ENCODE results near the gene RSAD2.

- TF ChIP-seq FOXM1 (IDR thresholded peaks at IDR 0.05; ENCODE audit: low read depth) (no peak), FOXM1 (CRISPR knock-in tag; IDR thresholded peaks at IDR 0.05; ENCODE audit: low read depth) (no peak), RBM39 (optimal IDR thresholded peaks at IDR 0.05; ENCODE audit: low read depth, low read length) (no peak), KLF1 (tag; IDR thresholded peaks at IDR 0.05) (no peak), SNRNP70 (optimal IDR thresholded peaks at IDR 0.05; ENCODE audit: low read depth, low read length) (no peak), TAF15 (IDR thresholded peaks at IDR 0.05; ENCODE audit: low read depth, low read length) (no peak), SPI1 (IDR thresholded peaks at IDR 0.05; ENCODE audit: borderline replicate concordance, low read depth, low read length) (no peak), YY1 (IDR thresholded peaks at IDR 0.05; ENCODE audit: borderline replicate concordance in 1 of 3, control insufficient read depth in 1 of 3, extremely low read depth in 1 of 3, insufficient read depth in 3 of 3, insufficient read length in 1 of 3, insufficient replicate concordance in 2 of 3, low read depth in 1 of 3, low read length in 2 of 3) (no peak), NFE2L1 (tag; IDR thresholded peaks at IDR 0.05; ENCODE audit: borderline replicate concordance, low read depth) (no peak)
- TF ChIP-seq, protein P1, sequence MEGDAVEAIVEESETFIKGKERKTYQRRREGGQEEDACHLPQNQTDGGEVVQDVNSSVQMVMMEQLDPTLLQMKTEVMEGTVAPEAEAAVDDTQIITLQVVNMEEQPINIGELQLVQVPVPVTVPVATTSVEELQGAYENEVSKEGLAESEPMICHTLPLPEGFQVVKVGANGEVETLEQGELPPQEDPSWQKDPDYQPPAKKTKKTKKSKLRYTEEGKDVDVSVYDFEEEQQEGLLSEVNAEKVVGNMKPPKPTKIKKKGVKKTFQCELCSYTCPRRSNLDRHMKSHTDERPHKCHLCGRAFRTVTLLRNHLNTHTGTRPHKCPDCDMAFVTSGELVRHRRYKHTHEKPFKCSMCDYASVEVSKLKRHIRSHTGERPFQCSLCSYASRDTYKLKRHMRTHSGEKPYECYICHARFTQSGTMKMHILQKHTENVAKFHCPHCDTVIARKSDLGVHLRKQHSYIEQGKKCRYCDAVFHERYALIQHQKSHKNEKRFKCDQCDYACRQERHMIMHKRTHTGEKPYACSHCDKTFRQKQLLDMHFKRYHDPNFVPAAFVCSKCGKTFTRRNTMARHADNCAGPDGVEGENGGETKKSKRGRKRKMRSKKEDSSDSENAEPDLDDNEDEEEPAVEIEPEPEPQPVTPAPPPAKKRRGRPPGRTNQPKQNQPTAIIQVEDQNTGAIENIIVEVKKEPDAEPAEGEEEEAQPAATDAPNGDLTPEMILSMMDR (IDR thresholded peaks at IDR 0.05 in 2 of 3, conservative IDR thresholded peaks at IDR 0.05 in 1 of 3; ENCODE audit: insufficient read depth in 2 of 3, low read depth in 1 of 3, low read length in 3 of 3): no peak
- TF ChIP-seq, protein P2, sequence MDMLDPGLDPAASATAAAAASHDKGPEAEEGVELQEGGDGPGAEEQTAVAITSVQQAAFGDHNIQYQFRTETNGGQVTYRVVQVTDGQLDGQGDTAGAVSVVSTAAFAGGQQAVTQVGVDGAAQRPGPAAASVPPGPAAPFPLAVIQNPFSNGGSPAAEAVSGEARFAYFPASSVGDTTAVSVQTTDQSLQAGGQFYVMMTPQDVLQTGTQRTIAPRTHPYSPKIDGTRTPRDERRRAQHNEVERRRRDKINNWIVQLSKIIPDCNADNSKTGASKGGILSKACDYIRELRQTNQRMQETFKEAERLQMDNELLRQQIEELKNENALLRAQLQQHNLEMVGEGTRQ (CRISPR knock-in tag; IDR thresholded peaks at IDR 0.05): no peak
These were observed 1.3 kb upstream of the RSAD2 start for GRCh38 chr2:6876309-6876708.
